ENCODE data around the gene CNTNAP4. TPM values are rescaled to one million over a fixed set of nuclear protein-coding genes. Genes with fewer than 3 reads are reported as not detected.

Gene CNTNAP4
- total and polyA plus RNA-seq, 4 donors = 0.06 to 0.09 TPM; not detected in 2

- Histone ChIP-seq H3K27me3 (ENCODE audit: control insufficient read depth in 4 of 4, insufficient read depth in 4 of 4, low read length in 3 of 4) (no peaks in the 10 kb centered on the region), H3K9me3 (ENCODE audit: control insufficient read depth in 4 of 4, low read length in 3 of 4) (no peaks in the 10 kb centered on the region), H3K27ac (ENCODE audit: low read depth in 1 of 2, low read length in 2 of 2) (no peak overlapping the region), H3K4me3 (ENCODE audit: low read depth in 1 of 3, low read length in 3 of 3) (no peak overlapping the region), H3K9ac (ENCODE audit: low read depth in 1 of 2, low read length in 2 of 2) (no peak overlapping the region), H3K4me1 (ENCODE audit: control insufficient read depth in 4 of 4, insufficient read depth in 4 of 4, low read length in 3 of 4) (no peaks in the 10 kb centered on the region), H3K36me3 (ENCODE audit: control insufficient read depth in 4 of 4, insufficient read depth in 3 of 4, low read depth in 1 of 4, low read length in 3 of 4) (no peaks in the 10 kb centered on the region)
- no peak for TF ChIP-seq RXRA (IDR thresholded peaks at IDR 0.05)
- TF ChIP-seq ATF3 (IDR thresholded peaks at IDR 0.05) = no peak
- TF ChIP-seq GABPA (IDR thresholded peaks at IDR 0.05 in 1 of 2, conservative IDR thresholded peaks at IDR 0.05 in 1 of 2) = no peak
- no peak for TF ChIP-seq HNF4G (IDR thresholded peaks at IDR 0.05)
- no peak for TF ChIP-seq REST (IDR thresholded peaks at IDR 0.05)
- no peak for TF ChIP-seq NR2F2 (IDR thresholded peaks at IDR 0.05)
- TF ChIP-seq CTCF (IDR thresholded peaks at IDR 0.05; ENCODE audit: low read depth, low read length, missing input control) = no peak
- TF ChIP-seq EGR1 (IDR thresholded peaks at IDR 0.05; ENCODE audit: low read depth in 2 of 2) = no peak
- no peak for TF ChIP-seq ZBTB33 (IDR thresholded peaks at IDR 0.05)
- TF ChIP-seq MAX (IDR thresholded peaks at IDR 0.05) = no peak
- TF ChIP-seq RAD21 (IDR thresholded peaks at IDR 0.05) = no peak
- TF ChIP-seq FOXA1 (IDR thresholded peaks at IDR 0.05) = no peak
- no peak for TF ChIP-seq TAF1 (conservative IDR thresholded peaks at IDR 0.05)
- TF ChIP-seq HNF4A (conservative IDR thresholded peaks at IDR 0.05) = no peak
- no peak for TF ChIP-seq FOXA2 (IDR thresholded peaks at IDR 0.05)
- no peak for TF ChIP-seq JUND (IDR thresholded peaks at IDR 0.05)
- TF ChIP-seq YY1 (IDR thresholded peaks at IDR 0.05) = no peak
- DNase-seq (ENCODE audit: low spot score) = no peak
- WGBS = 88% methylated on average over 3 of the region's 3 CpGs
Measured at GRCh38 chr16:76371441-76371840, 94.2 kb downstream of the CNTNAP4 start.

GRCh38 chr16:76373998-76374397 is 96.8 kb downstream of the CNTNAP4 start:
- Histone ChIP-seq H3K4me1 (ENCODE audit: control insufficient read depth in 4 of 4, insufficient read depth in 4 of 4, low read length in 3 of 4) (no peaks in the 10 kb centered on the region), H3K36me3 (ENCODE audit: control insufficient read depth in 4 of 4, insufficient read depth in 3 of 4, low read depth in 1 of 4, low read length in 3 of 4) (no peaks in the 10 kb centered on the region), H3K27me3 (ENCODE audit: control insufficient read depth in 4 of 4, insufficient read depth in 4 of 4, low read length in 3 of 4) (no peaks in the 10 kb centered on the region), H3K27ac (ENCODE audit: low read depth in 1 of 2, low read length in 2 of 2) (no peak overlapping the region), H3K9me3 (ENCODE audit: control insufficient read depth in 4 of 4, low read length in 3 of 4) (no peaks in the 10 kb centered on the region), H3K4me3 (ENCODE audit: low read depth in 1 of 3, low read length in 3 of 3) (no peak overlapping the region), H3K9ac (ENCODE audit: low read depth in 1 of 2, low read length in 2 of 2) (no peak overlapping the region)
- DNase-seq (ENCODE audit: low spot score) = no peak
- 81% methylated on average over 4 of the region's 4 CpGs for WGBS
- TF ChIP-seq GABPA (IDR thresholded peaks at IDR 0.05 in 1 of 2, conservative IDR thresholded peaks at IDR 0.05 in 1 of 2) = no peak

All from liver (tissue), 9 donors.